K562 (cell line): ENCODE results near the gene RAB5B. TPM values are rescaled to one million over a fixed set of nuclear protein-coding genes. Genes with fewer than 3 reads are reported as not detected.

Source experiments
- ATAC-seq: fragments of 200-7000 bp; cut with Tn5 transposase; 3 replicates; pipeline ENCODE4 v1.9.1; 2020; ENCODE audit warnings: moderate library complexity
- BruUV-seq: library from RNA; stranded (reverse); fragments of 400-500 nt; replicated peaks from 2 replicates; lab custom pipeline; 2021; lab: Mats Ljungman, UMichigan
- CTCF ChIA-PET: fragments of 300-600 bp; formaldehyde crosslinking; extraction: SDS; loops from one replicate; lab custom pipeline; 2021; ENCODE audit warnings: low intra/inter-chr PET ratio; lab: Yijun Ruan, JAX
- POLR2A ChIA-PET: fragments of 300-600, 350-650 bp; sonication (Branson Sonifier 250); formaldehyde crosslinking; extraction: SDS; loops from one replicate; lab custom pipeline; 2021; ENCODE audit warnings: antibody characterized with exemption, inconsistent platforms; lab: Yijun Ruan, JAX
- DNase-seq, 4 experiments: peaks; one replicate each; pipeline versions ENCODE4 v3.0.0 to v3.0.0-alpha.2; 2011 to 2018; ENCODE audit warnings: low spot score in 3 of 4, mixed read lengths in 3 of 4; ENCODE audit errors: extremely low read depth in 1 of 4
- FAIRE-seq: peaks from 2 replicates; lab custom pipeline; 2011; peaks lifted over from hg19 to GRCh38; lab: Jason Lieb, UNC
- H2AFZ ChIP-seq: 2 replicates; pipeline ENCODE4 v1.6.0; 2011; ENCODE audit warnings: low read depth, low read length, control low read depth, inconsistent platforms
- H3K27ac ChIP-seq: fragments of 200-600 bp; 3 replicates; pipeline ENCODE4 v1.8.0; 2011; ENCODE audit warnings: low read depth, mild to moderate bottlenecking, control low read depth, inconsistent platforms, low read length, moderate library complexity, mixed read lengths; ENCODE audit errors: extremely low read depth
- H3K27me3 ChIP-seq, 2 experiments: fragments of 300-600 bp in 1 of 2; 2 replicates in 1 of 2; 3 replicates in 1 of 2; pipeline versions ENCODE4 v1.6.0 to v1.8.0; 2011; ENCODE audit warnings: inconsistent platforms in 2 of 2, low read length in 2 of 2, mild to moderate bottlenecking in 1 of 2, mixed read lengths in 1 of 2, moderate library complexity in 1 of 2; ENCODE audit not compliant: control insufficient read depth in 2 of 2, insufficient read depth in 2 of 2
- H3K36me3 ChIP-seq: fragments of 300-600 bp; 3 replicates; pipeline ENCODE4 v1.8.0; 2011; ENCODE audit warnings: mild to moderate bottlenecking, low read length, inconsistent platforms; ENCODE audit not compliant: control insufficient read depth, insufficient read depth
- H3K4me1 ChIP-seq, 2 experiments: fragments of 200-600 bp in 1 of 2; replicated peaks in 1 of 2; 2 replicates in 1 of 2; 3 replicates in 1 of 2; pipeline versions ENCODE4 v1.5.1 to v1.8.0; 2011; ENCODE audit warnings: inconsistent platforms in 2 of 2, low read length in 2 of 2, mild to moderate bottlenecking in 1 of 2, mixed read lengths in 1 of 2, moderate library complexity in 1 of 2; ENCODE audit not compliant: control insufficient read depth in 2 of 2, insufficient read depth in 2 of 2
- H3K4me2 ChIP-seq: 2 replicates; pipeline ENCODE4 v1.6.1; 2011; ENCODE audit warnings: low read length, control low read depth, inconsistent platforms, mixed read lengths; ENCODE audit not compliant: insufficient read depth
- H3K4me3 ChIP-seq: fragments of 200-600 bp; sonication (generic), shearing (Covaris generic); 2 replicates; pipeline ENCODE4 v1.5.1; 2016; ENCODE audit warnings: control low read depth, inconsistent platforms
- H3K79me2 ChIP-seq: fragments of 200-600 bp; 3 replicates; pipeline ENCODE4 v1.8.0; 2011; ENCODE audit warnings: low read length, inconsistent platforms; ENCODE audit not compliant: control insufficient read depth, insufficient read depth
- H3K9ac ChIP-seq, 2 experiments: 2 replicates each; pipeline versions ENCODE4 v1.6.0 to v1.6.1; 2011; ENCODE audit warnings: low read depth in 2 of 2, low read length in 2 of 2, control low read depth in 1 of 2, inconsistent platforms in 1 of 2, mild to moderate bottlenecking in 1 of 2, mixed read lengths in 1 of 2; ENCODE audit not compliant: insufficient read depth in 1 of 2
- H3K9me1 ChIP-seq: one replicate; pipeline ENCODE4 v1.6.0; 2011; ENCODE audit warnings: inconsistent platforms, mild to moderate bottlenecking, low read length, moderate library complexity; ENCODE audit not compliant: control insufficient read depth, insufficient read depth
- H3K9me3 ChIP-seq: replicated peaks from 2 replicates; pipeline ENCODE4 v1.5.1; 2011; ENCODE audit warnings: low read depth, low read length, inconsistent platforms; ENCODE audit not compliant: control insufficient read depth, insufficient read depth
- H4K20me1 ChIP-seq: replicated peaks from 2 replicates; pipeline ENCODE4 v1.6.1; 2011; ENCODE audit warnings: low read length, inconsistent platforms, mixed read lengths; ENCODE audit not compliant: control insufficient read depth, insufficient read depth
- ADNP ChIP-seq: fragments of 200-800 bp; sonication (Bioruptor generic); IDR thresholded peaks from 2 replicates; pipeline ENCODE4 v1.6.1; 2016; ENCODE audit warnings: missing genetic modification characterization, missing compliant biosample characterization
- BACH1 ChIP-seq: fragments of 200-800 bp; sonication (Bioruptor generic); IDR thresholded peaks from 2 replicates; pipeline ENCODE4 v1.6.1; 2016; ENCODE audit warnings: missing genetic modification characterization, missing compliant biosample characterization
- BRCA1 ChIP-seq, 2 experiments: fragments of 450-650 bp in 1 of 2; sonication (generic) in 1 of 2; formaldehyde crosslinking in 1 of 2; IDR thresholded peaks; 2 replicates each; pipeline versions ENCODE4 v1.5.0 to v1.6.1; 2017 to 2020; ENCODE audit warnings: mild to moderate bottlenecking in 1 of 2, missing genetic modification reagents in 1 of 2
- CBFA2T2 ChIP-seq: fragments of 450-650 bp; conservative IDR thresholded peaks from 2 replicates; pipeline ENCODE4 v1.6.1; 2017; ENCODE audit warnings: mild to moderate bottlenecking
- CHD1 ChIP-seq: fragments of 200-600 bp; sonication (generic); IDR thresholded peaks from one replicate; pipeline ENCODE4 v1.6.1; 2012; ENCODE audit warnings: mild to moderate bottlenecking, moderate library complexity, low read length, inconsistent platforms
- MEF2A ChIP-seq: IDR thresholded peaks from 2 replicates; pipeline ENCODE4 v1.6.1; 2011; ENCODE audit warnings: low read depth, mild to moderate bottlenecking, low read length, moderate library complexity; ENCODE audit not compliant: control insufficient read depth
- NBN ChIP-seq: fragments of 450-650 bp; IDR thresholded peaks from 2 replicates; pipeline ENCODE4 v1.6.1; 2016; ENCODE audit warnings: low read depth, mild to moderate bottlenecking
- SMARCA4 ChIP-seq: fragments of 450-650 bp; IDR thresholded peaks from 2 replicates; pipeline ENCODE4 v1.6.1; 2016
- SMARCE1 ChIP-seq: fragments of 450-650 bp; IDR thresholded peaks from 2 replicates; pipeline ENCODE4 v1.7.1; 2016; ENCODE audit warnings: mild to moderate bottlenecking
- SRF ChIP-seq, 2 experiments: fragments of 250-450, 450-650 bp in 1 of 2; sonication (Bioruptor Pico) in 1 of 2; sonication (generic) in 1 of 2; formaldehyde crosslinking; IDR thresholded peaks; 2 replicates each; pipeline versions ENCODE4 v1.5.0 to v1.5.1; 2020 to 2022; ENCODE audit warnings: mild to moderate bottlenecking in 1 of 2, missing genetic modification reagents in 1 of 2
- SUPT5H ChIP-seq: fragments of 450-650 bp; IDR thresholded peaks from 2 replicates; pipeline ENCODE4 v1.6.1; 2016
- TEAD2 ChIP-seq: fragments of 450-650 bp; IDR thresholded peaks from 2 replicates; pipeline ENCODE4 v1.6.1; 2016; ENCODE audit warnings: missing genetic modification characterization, control low read depth, missing compliant biosample characterization
- TGIF2 ChIP-seq: sonication (generic); formaldehyde crosslinking; IDR thresholded peaks from 2 replicates; pipeline ENCODE4 v1.8.1; 2022; ENCODE audit warnings: mild to moderate bottlenecking, missing genetic modification reagents, moderate library complexity
- ZNF253 ChIP-seq: fragments of 250-450 bp; sonication (Bioruptor Pico); conservative IDR thresholded peaks from 2 replicates; pipeline ENCODE4 v1.6.1; 2021; ENCODE audit warnings: mild to moderate bottlenecking
- ZNF589 ChIP-seq: fragments of 200-800 bp; sonication (Bioruptor generic); IDR thresholded peaks from 2 replicates; pipeline ENCODE4 v1.6.1; 2016; ENCODE audit warnings: low read depth, missing genetic modification characterization, missing compliant biosample characterization
- ZNF75A ChIP-seq: fragments of 450-650 bp; formaldehyde crosslinking; IDR thresholded peaks from 2 replicates; pipeline ENCODE4 v1.4.0; 2020; ENCODE audit warnings: mild to moderate bottlenecking
- WGBS: fragments of 100-300 bp; shearing (Covaris generic); methylation state at CpG from one replicate; pipeline ENCODE4 v1.1.6; 2016; ENCODE audit warnings: low coverage, mixed read lengths; ENCODE audit not compliant: insufficient coverage; ENCODE audit errors: missing lambda C conversion rate; 5-methylcytosine and 5-hydroxymethylcytosine counted together
- in situ Hi-C: fragments of 300-500 bp; cut with MboI; formaldehyde crosslinking; loops from 4 replicates; pipeline ENCODE4 v1.15.0; 2018; ENCODE audit warnings: inconsistent platforms, mixed read lengths
- intact Hi-C: fragments of 100-400 bp; cut with micrococcal nuclease; formaldehyde crosslinking; loops from 2 replicates; pipeline ENCODE4 v1.14.2; 2022
- polyA plus RNA-seq, 8 experiments: library from polyadenylated mRNA; depleted of rRNA in 4 of 8; stranded (reverse) in 5 of 8; unstranded in 3 of 8; fragments of >200 nt; fragmentation: Nextera tagmentation in 2 of 8; fragmentation: Illumina TruSeq in 1 of 8; extraction: Ambion mirVana in 2 of 8; extraction: Trizol in 1 of 8; gene quantifications; 2 replicates each; pipeline versions ENCODE4 v1.2.1 to v1.2.3, GENCODE V29; 2011 to 2014; ENCODE audit warnings: inconsistent platforms in 1 of 8, missing spikeins in 1 of 8
- total RNA-seq, 7 experiments: library from RNA; depleted of rRNA in 6 of 7; stranded (reverse); fragments of >200 nt in 6 of 7; fragmentation: Illumina TruSeq in 2 of 7; extraction: Trizol in 2 of 7; gene quantifications; 2 replicates each; pipeline versions ENCODE4 v1.2.1 to v1.2.3, GENCODE V29; 2011 to 2021; ENCODE audit warnings: low replicate concordance in 1 of 7
- TF ChIP-seq, protein P1 (sequence below): sonication (generic); formaldehyde crosslinking; IDR thresholded peaks from 2 replicates; pipeline ENCODE4 v1.8.0; 2023; ENCODE audit warnings: mild to moderate bottlenecking, missing genetic modification reagents

Gene RAB5B
- total and polyA plus RNA-seq, 9 of the 15 experiments (the other 6 are each of a cell fraction or from before 2014, with no cell fraction given): 6.8 to 73.8 (median 25.2) TPM

DNA sequence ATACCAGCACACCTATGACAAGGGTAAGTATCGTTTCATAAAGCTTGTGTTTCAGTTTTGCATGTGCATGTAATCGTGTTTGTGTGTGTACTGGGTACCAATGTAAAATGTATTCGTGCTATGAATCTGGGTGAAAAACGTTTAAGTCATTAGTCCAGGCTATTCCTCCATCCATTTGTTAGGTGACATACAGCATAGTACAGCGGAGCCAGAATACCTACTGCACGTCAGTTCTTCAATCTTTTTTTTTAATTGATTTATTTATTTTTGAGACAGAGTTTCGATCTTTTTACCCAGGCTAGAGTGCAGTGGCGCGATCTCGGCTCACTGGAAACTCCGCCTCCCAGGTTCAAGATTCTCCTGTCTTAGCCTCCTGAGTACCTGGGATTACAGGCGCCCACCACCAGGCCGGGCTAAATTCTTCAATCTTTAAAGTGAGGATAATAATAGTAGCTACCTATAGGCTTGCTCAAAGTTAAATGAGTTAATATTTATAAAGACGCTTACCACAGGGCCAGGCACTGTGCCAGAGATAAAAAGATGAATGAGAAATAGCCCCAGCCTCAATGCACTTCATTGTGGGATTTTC, 67.2 kb downstream of the RAB5B start:
- H3K9ac ChIP-seq: peak overlapping the region in 1 of 2 experiments; percentile 60; a peak in 2 of 4 replicates
- ChIA-PET POLR2A (interaction anchor here (0.6 to 1.6 kb wide), 11 partner anchors 12 to 302 kb away, joined by 3 to 5 read pairs (median 3); partner anchors contain the start of genes ORMDL2, SARNP and SUOX), CTCF (interaction anchor here (2.1 to 2.3 kb wide), 2 partner anchors 45 to 302 kb away, joined by 10 to 20 read pairs; partner anchors contain the start of gene SUOX)
- H3K9me3 ChIP-seq: no peaks in the 10 kb centered on the region
- H3K9me1 ChIP-seq: no peaks in the 10 kb centered on the region
- H3K79me2 ChIP-seq: peaks cover 27% of the 10 kb centered on the region
- no peaks in the 10 kb centered on the region; the same call in 1 of the 2 replicates for H4K20me1 ChIP-seq
- H3K27me3 ChIP-seq: no peaks in the 10 kb centered on the region
- H3K4me2 ChIP-seq: peak overlapping the region; percentile 93
- BruUV-seq: TSS peak; percentile 94
- ATAC-seq (peak; percentile 23), DNase-seq (no peak), FAIRE-seq (no peak)
- H3K36me3 ChIP-seq: peaks cover 54% of the 10 kb centered on the region
- H3K4me1 ChIP-seq: peaks cover 6 to 22% of the 10 kb centered on the region in 2 experiments; a peak in 3 of 5 replicates
- in situ Hi-C loops (no loop called here), intact Hi-C loops (loop anchor here (1.0 to 10.0 kb wide), 6 partner anchors 44 to 303 kb away; partner anchors contain the start of genes DNAJC14, NABP2, PYM1 and RNF41)
- H2AFZ ChIP-seq: peak overlapping the region; percentile 90
- H3K27ac ChIP-seq: peak overlapping the region; percentile 74
- 14% methylated on average over 14 of the region's 14 CpGs for WGBS
- peak overlapping the region; percentile 38 for H3K4me3 ChIP-seq
- 0 out of 2 replicates have a peak, but pooled peaks have one; percentile 61 for TF ChIP-seq ADNP (tag)
- no peak for TF ChIP-seq TEAD2
- TF ChIP-seq TGIF2 (CRISPR knock-in tag): no peak
- TF ChIP-seq NBN: peak; percentile 7; the same call in 1 of the 2 replicates
- no peak for TF ChIP-seq BRCA1 (IDR thresholded peaks at IDR 0.05)
- TF ChIP-seq BRCA1 (CRISPR knock-in tag; IDR thresholded peaks at IDR 0.05): no peak
- 0 out of 2 replicates have a peak, but pooled peaks have one; percentile 16 for TF ChIP-seq BACH1 (tag)
- peak; percentile 2; the same call in 1 of the 2 replicates for TF ChIP-seq ZNF589 (CRISPR knock-in tag)
- TF ChIP-seq CHD1: peak; percentile 41
- TF ChIP-seq SMARCA4: 0 out of 2 replicates have a peak, but pooled peaks have one; percentile 10
- 0 out of 4 replicates have a peak, but pooled peaks of 1 of the 2 experiments have one; percentile 8 for TF ChIP-seq SRF (CRISPR knock-in tag; IDR thresholded peaks at IDR 0.05)
- TF ChIP-seq SMARCE1: peak; percentile 9; the same call in 1 of the 2 replicates
- no peak for TF ChIP-seq ZNF253 (CRISPR knock-in tag)
- TF ChIP-seq, protein P1, sequence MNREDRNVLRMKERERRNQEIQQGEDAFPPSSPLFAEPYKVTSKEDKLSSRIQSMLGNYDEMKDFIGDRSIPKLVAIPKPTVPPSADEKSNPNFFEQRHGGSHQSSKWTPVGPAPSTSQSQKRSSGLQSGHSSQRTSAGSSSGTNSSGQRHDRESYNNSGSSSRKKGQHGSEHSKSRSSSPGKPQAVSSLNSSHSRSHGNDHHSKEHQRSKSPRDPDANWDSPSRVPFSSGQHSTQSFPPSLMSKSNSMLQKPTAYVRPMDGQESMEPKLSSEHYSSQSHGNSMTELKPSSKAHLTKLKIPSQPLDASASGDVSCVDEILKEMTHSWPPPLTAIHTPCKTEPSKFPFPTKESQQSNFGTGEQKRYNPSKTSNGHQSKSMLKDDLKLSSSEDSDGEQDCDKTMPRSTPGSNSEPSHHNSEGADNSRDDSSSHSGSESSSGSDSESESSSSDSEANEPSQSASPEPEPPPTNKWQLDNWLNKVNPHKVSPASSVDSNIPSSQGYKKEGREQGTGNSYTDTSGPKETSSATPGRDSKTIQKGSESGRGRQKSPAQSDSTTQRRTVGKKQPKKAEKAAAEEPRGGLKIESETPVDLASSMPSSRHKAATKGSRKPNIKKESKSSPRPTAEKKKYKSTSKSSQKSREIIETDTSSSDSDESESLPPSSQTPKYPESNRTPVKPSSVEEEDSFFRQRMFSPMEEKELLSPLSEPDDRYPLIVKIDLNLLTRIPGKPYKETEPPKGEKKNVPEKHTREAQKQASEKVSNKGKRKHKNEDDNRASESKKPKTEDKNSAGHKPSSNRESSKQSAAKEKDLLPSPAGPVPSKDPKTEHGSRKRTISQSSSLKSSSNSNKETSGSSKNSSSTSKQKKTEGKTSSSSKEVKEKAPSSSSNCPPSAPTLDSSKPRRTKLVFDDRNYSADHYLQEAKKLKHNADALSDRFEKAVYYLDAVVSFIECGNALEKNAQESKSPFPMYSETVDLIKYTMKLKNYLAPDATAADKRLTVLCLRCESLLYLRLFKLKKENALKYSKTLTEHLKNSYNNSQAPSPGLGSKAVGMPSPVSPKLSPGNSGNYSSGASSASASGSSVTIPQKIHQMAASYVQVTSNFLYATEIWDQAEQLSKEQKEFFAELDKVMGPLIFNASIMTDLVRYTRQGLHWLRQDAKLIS (CRISPR knock-in tag): 0 out of 2 replicates have a peak, but pooled peaks have one; percentile 13
- TF ChIP-seq MEF2A: no peak
- TF ChIP-seq SUPT5H: no peak
- no peak for TF ChIP-seq CBFA2T2
- no peak for TF ChIP-seq ZNF75A (CRISPR knock-in tag)
